GM12878 (cell line): Measurements from ENCODE around the gene CLMP. TPM values are rescaled to one million over a fixed set of nuclear protein-coding genes. Genes with fewer than 3 reads are reported as not detected.
A peak's percentile ranks its signal among the peaks of the same experiment; 100 is the strongest.

Experiments
- ATF7 ChIP-seq: fragments of 450-650 bp; IDR thresholded peaks from 2 replicates; pipeline ENCODE4 v1.6.1; 2016; ENCODE audit warnings: low read depth, mild to moderate bottlenecking
- CREM ChIP-seq: IDR thresholded peaks from 2 replicates; pipeline ENCODE4 v1.6.1; 2014; ENCODE audit warnings: antibody characterized with exemption, low read depth
- EED ChIP-seq: sonication (generic); IDR thresholded peaks from 2 replicates; pipeline ENCODE4 v1.6.1; 2016; ENCODE audit warnings: antibody characterized with exemption, low read depth
- EZH2 ChIP-seq: IDR thresholded peaks from 2 replicates; pipeline ENCODE4 v1.6.1; 2012; ENCODE audit warnings: low read depth, mild to moderate bottlenecking, control low read depth, inconsistent platforms, low read length, borderline replicate concordance; ENCODE audit not compliant: control insufficient read depth
- HDAC2 ChIP-seq: fragments of 200-600 bp; sonication (generic); IDR thresholded peaks from 2 replicates; pipeline ENCODE4 v1.6.1; 2017
- HDAC6 ChIP-seq: fragments of 200-600 bp; sonication (generic); IDR thresholded peaks from one replicate; pipeline ENCODE4 v1.8.0; 2017; ENCODE audit warnings: antibody characterized with exemption; ENCODE audit not compliant: unreplicated experiment
- IKZF1 ChIP-seq: fragments of 450-650 bp; conservative IDR thresholded peaks from 2 replicates; pipeline ENCODE4 v1.6.1; 2017; ENCODE audit warnings: antibody characterized with exemption, mild to moderate bottlenecking
- KAT2A ChIP-seq: conservative IDR thresholded peaks from 2 replicates; pipeline ENCODE4 v1.6.1; 2011; ENCODE audit warnings: low read depth, low read length; ENCODE audit not compliant: control insufficient read depth
- LARP7 ChIP-seq: fragments of 450-650 bp; IDR thresholded peaks from 2 replicates; pipeline ENCODE4 v1.6.1; 2017; ENCODE audit warnings: mild to moderate bottlenecking
- MAX ChIP-seq: IDR thresholded peaks from 2 replicates; pipeline ENCODE4 v1.6.1; 2012; ENCODE audit warnings: low read depth, low read length, improper control_type of control experiment
- MTA3 ChIP-seq: IDR thresholded peaks from 2 replicates; pipeline ENCODE4 v1.6.1; 2012; ENCODE audit warnings: low read length, inconsistent platforms, borderline replicate concordance
- PAX5 ChIP-seq: IDR thresholded peaks from 2 replicates; pipeline ENCODE4 v1.6.1; 2011; ENCODE audit warnings: low read depth, low read length, borderline replicate concordance
- PML ChIP-seq: IDR thresholded peaks from 2 replicates; pipeline ENCODE4 v1.6.1; 2012; ENCODE audit warnings: low read length, inconsistent platforms
- POU2F2 ChIP-seq: IDR thresholded peaks from 3 replicates; pipeline ENCODE4 v1.6.1; 2011; ENCODE audit warnings: low read depth, mild to moderate bottlenecking, low read length, borderline replicate concordance
- SIX5 ChIP-seq: IDR thresholded peaks from 2 replicates; pipeline ENCODE4 v1.6.1; 2011; ENCODE audit warnings: mild to moderate bottlenecking, low read depth, low read length, moderate library complexity; ENCODE audit not compliant: severe bottlenecking
- SREBF1 ChIP-seq: IDR thresholded peaks from 2 replicates; pipeline ENCODE4 v1.6.1; 2012; ENCODE audit warnings: mild to moderate bottlenecking, low read length
- SRF ChIP-seq, 2 experiments: IDR thresholded peaks; 2 replicates each; pipeline ENCODE4 v1.6.1; 2011; ENCODE audit warnings: low read depth in 2 of 2, low read length in 2 of 2, mild to moderate bottlenecking in 1 of 2, moderate library complexity in 1 of 2
- STAT3 ChIP-seq: IDR thresholded peaks from 2 replicates; pipeline ENCODE4 v1.6.1; 2011; ENCODE audit warnings: low read depth, low read length, improper control_type of control experiment
- USF2 ChIP-seq: IDR thresholded peaks from 2 replicates; pipeline ENCODE4 v1.6.1; 2011; ENCODE audit warnings: low read depth, low read length, improper control_type of control experiment, borderline replicate concordance
- ZBTB4 ChIP-seq: fragments of 450-650 bp; formaldehyde crosslinking; IDR thresholded peaks from 2 replicates; pipeline ENCODE4 v1.4.0; 2022; ENCODE audit warnings: mild to moderate bottlenecking, moderate library complexity
- ZNF274 ChIP-seq: IDR thresholded peaks from one replicate; pipeline ENCODE4 v1.8.0; 2011; ENCODE audit not compliant: insufficient read length, insufficient read depth
- ZZZ3 ChIP-seq: IDR thresholded peaks from 2 replicates; pipeline ENCODE4 v1.6.1; 2011; ENCODE audit warnings: low read depth; ENCODE audit not compliant: control insufficient read depth, insufficient read length
- polyA plus RNA-seq, 11 experiments: library from polyadenylated mRNA; depleted of rRNA in 4 of 11; unstranded in 6 of 11; stranded (reverse) in 5 of 11; fragments of >200 nt; fragmentation: Nextera tagmentation in 4 of 11; fragmentation: Illumina TruSeq in 1 of 11; extraction: Ambion mirVana in 4 of 11; extraction: Trizol in 1 of 11; gene quantifications; 1 replicate in 1 of 11; 2 replicates in 10 of 11; pipeline versions ENCODE4 v1.2.1 to v1.2.3, GENCODE V29; 2011 to 2016; ENCODE audit warnings: inconsistent platforms in 2 of 11, missing spikeins in 2 of 11, low read depth in 1 of 11
- total RNA-seq, 4 experiments: library from RNA; depleted of rRNA in 3 of 4; stranded (reverse); fragments of >200 nt in 3 of 4; fragmentation: Illumina TruSeq in 1 of 4; extraction: Trizol in 1 of 4; gene quantifications; 2 replicates each; pipeline versions ENCODE4 v1.2.1 to v1.2.3, GENCODE V29; 2013 to 2021
- TF ChIP-seq, protein P1 (sequence below): fragments of 150-350 bp; IDR thresholded peaks from 2 replicates; pipeline ENCODE4 v1.6.1; 2016; ENCODE audit warnings: low read depth, low read length

CLMP gene
- total and polyA plus RNA-seq, 10 of the 15 experiments (the other 5 are each of a cell fraction or from before 2014, with no cell fraction given) = 0.01 to 0.71 (median 0.20) TPM; not detected in 4

DNA sequence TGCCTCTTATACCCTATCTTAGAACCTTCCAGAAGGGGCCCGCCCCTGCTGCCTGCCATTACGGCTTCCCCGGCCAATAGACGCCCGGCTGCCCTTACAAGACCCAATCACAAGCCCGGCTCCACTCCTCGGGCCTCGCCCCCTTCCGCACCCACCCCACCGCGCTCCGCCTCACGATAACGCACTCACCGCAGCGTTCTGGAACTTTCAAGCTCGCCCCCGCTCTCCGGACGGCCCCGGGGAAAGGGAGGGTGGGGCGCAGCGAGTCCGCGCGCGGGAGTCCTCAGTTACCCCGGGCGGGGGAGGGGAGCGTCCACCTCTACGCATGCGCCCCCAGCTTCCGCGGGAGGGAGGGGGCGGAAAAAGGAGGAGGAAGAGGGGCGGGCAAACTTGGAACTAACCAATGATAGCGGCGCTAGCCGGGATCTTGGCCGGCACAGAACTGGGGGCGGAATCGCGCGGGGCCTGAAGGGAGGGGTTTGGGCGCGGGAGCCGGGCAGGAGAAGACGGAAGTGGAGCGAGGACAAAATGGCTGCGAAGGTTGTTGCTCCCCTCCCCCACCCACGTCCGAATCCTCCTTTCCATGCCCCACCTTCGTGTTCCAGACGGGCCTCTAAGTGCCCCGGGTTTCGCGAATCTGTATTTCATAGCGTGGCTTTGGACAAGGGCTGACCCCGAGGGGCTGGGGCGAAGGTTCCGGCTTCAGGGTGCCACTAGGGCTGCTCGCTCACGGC, 132.7 kb downstream of the CLMP start (continued):
- TF ChIP-seq HDAC2 (no peak), ATF7 (peak; percentile 42; the same call in 1 of the 2 replicates), PAX5 (no peak), USF2 (no peak), HDAC6 (no peak), LARP7 (no peak), CREM (peak; percentile 60), EED (no peak), SRF (IDR thresholded peaks at IDR 0.05; ENCODE audit: low read depth in 2 of 2, low read length in 2 of 2) (no peak), KAT2A (no peak), POU2F2 (no peak), IKZF1 (peak; percentile 63), MAX (peak; percentile 35; the same call in 1 of the 2 replicates), SREBF1 (no peak; the same call in 1 of the 2 replicates), STAT3 (no peak), MTA3 (no peak), ZZZ3 (no peak), ZNF274 (no peak), SIX5 (no peak), PML (no peak), ZBTB4 (no peak), EZH2 (no peak)
- TF ChIP-seq, protein P1, sequence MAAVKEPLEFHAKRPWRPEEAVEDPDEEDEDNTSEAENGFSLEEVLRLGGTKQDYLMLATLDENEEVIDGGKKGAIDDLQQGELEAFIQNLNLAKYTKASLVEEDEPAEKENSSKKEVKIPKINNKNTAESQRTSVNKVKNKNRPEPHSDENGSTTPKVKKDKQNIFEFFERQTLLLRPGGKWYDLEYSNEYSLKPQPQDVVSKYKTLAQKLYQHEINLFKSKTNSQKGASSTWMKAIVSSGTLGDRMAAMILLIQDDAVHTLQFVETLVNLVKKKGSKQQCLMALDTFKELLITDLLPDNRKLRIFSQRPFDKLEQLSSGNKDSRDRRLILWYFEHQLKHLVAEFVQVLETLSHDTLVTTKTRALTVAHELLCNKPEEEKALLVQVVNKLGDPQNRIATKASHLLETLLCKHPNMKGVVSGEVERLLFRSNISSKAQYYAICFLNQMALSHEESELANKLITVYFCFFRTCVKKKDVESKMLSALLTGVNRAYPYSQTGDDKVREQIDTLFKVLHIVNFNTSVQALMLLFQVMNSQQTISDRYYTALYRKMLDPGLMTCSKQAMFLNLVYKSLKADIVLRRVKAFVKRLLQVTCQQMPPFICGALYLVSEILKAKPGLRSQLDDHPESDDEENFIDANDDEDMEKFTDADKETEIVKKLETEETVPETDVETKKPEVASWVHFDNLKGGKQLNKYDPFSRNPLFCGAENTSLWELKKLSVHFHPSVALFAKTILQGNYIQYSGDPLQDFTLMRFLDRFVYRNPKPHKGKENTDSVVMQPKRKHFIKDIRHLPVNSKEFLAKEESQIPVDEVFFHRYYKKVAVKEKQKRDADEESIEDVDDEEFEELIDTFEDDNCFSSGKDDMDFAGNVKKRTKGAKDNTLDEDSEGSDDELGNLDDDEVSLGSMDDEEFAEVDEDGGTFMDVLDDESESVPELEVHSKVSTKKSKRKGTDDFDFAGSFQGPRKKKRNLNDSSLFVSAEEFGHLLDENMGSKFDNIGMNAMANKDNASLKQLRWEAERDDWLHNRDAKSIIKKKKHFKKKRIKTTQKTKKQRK = no peak
